GM18505 (cell line): Measurements from ENCODE around the gene STMND1.

Experiments
- ATAC-seq: cut with Tn5 transposase; IDR thresholded peaks from one replicate; pipeline ENCODE4 v1.9.1; 2021; ENCODE audit not compliant: unreplicated experiment
- POLR2A ChIP-seq: IDR thresholded peaks from 4 replicates; pipeline ENCODE4 v1.6.1; 2011; ENCODE audit warnings: borderline replicate concordance; ENCODE audit not compliant: insufficient read depth, insufficient read length; ENCODE audit errors: extremely low read depth

STMND1 gene

DNA sequence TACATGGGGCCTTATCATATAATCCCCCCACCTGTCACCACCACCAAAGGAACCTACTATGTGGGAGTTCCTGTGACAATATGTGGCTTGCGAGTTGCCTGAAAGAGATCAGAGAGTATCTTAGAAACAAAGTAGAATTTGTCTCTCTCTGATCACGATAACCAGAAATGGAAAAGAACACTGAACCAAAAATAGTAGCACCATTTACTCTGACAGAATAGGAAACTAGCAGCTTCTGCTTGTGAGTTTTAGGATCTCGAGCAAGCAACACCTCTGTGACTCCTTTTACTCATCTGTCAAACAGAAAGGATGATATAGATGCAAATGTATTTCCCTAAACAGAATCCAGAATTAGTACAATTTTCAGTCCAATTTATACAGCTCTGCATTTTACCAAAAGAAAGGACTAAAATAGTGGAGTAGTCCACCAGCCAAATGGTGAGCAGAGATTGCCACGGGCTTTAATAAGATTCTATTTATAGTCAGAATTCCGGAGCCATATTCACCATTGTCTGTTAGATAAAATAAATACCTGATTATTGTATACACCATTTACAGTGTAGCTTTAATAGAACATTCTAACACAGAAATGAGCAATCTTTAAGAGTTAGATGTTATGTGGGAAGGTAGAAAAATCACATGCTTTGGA is 19.9 kb upstream of the STMND1 start:
- no peak for TF ChIP-seq POLR2A
- no peak for ATAC-seq

- ATAC-seq = no peak
Measured at GRCh38 chr6:17083397-17083796, 18.5 kb upstream of the STMND1 start.

DNA sequence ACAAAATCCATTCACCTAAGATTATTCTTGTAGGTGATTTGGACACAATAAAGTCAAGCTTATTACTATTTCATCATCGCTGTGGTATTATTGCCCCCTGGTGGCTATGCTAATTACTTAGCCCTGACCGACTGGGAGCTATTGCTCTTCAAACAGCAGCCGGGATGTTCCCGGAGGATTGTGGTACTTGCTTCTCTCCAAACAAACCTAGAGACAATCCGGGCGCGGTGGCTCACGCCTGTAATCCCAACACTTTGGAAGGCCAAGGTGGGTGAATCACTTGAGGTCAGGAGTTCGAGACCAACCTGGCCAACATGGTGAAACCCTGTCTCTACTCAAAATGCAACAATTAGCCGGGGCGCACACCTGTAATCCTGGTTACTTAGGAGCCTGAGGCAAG is 15.4 kb upstream of the STMND1 start:
- no peak for TF ChIP-seq POLR2A
- ATAC-seq = no peak

More at GRCh38 chr6:17083397-17083796, 18.5 kb upstream of the STMND1 start:
- TF ChIP-seq POLR2A = no peak

DNA sequence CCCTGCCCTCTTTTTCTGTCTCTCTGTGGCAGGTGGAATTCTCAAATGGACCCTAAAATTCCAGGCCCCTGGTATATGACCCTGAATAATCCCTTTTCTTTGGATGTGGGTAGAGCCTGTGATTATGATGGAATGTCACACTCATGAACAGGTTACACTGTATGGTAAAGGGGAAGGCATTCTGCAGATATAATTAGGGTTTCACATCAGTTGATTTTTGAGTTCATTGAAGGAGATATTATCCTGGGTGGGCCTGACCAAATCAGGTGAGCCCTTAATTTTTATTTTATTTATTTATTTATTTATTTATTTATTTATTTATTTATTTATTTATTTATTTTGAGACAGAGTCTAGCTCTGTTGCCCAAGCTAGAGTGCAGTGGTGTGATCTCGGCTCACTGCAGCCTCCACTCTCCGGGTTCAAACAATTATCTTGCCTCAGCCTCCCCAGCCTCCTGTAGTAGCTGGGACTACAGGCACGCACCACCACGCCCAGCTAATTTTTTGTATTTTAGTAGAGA is 13.7 kb upstream of the STMND1 start:
- no peak for ATAC-seq

GRCh38 chr6:17091122-17091521 is 10.7 kb upstream of the STMND1 start:
- ATAC-seq = no peak
- no peak for TF ChIP-seq POLR2A

More for the DNA sequence above, 13.7 kb upstream of the STMND1 start:
- no peak for TF ChIP-seq POLR2A

DNA sequence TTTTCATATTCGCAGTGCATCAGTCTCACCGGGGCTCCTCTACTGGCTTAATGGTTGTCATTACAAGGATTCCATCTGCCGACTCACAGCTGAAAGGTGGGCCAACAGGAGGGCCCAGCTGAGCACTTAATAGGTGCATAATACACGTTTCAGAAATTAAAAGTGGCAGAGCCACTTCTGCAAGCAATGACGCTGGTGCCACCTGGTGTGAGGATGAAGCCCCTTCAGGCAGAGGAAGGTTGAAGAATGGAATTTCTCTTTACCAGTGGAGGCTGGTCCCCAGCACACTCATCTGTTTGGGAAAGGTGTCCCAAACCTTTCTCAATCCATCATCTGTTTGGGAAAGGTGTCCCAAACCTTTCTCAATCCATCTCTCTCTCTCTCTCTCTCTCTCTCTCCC is 8.2 kb upstream of the STMND1 start:
- no peak for ATAC-seq
- no peak for TF ChIP-seq POLR2A

GRCh38 chr6:17096096-17096495 is 5.8 kb upstream of the STMND1 start:
- no peak for TF ChIP-seq POLR2A
- ATAC-seq = no peak

GRCh38 chr6:17096652-17097051 is 5.2 kb upstream of the STMND1 start:
- ATAC-seq = no peak
- no peak for TF ChIP-seq POLR2A

DNA sequence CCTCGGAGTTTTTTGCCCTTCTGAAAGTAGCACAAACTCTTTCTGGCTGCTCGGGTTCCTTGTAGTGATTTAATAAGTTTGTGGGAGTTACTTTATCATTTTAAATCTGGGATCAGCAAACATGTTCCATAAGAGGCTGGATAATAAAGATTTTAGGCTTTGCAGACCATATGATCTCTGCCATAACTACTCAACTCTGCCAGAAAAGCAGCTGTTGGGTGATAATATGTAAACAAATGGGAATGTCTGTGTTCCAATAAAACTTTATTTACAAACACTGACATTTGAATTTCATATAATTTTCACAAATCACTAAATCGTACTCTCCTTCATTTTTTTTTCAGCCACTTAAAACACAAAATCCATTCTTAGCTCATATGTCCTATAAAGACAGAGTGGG is 3.9 kb upstream of the STMND1 start:
- no peak for TF ChIP-seq POLR2A
- no peak for ATAC-seq

GRCh38 chr6:17098538-17098937 is 3.3 kb upstream of the STMND1 start:
- ATAC-seq = no peak
- TF ChIP-seq POLR2A = no peak

GRCh38 chr6:17099401-17100059 is 2.3 kb upstream of the STMND1 start:
- no peak for ATAC-seq
- TF ChIP-seq POLR2A = no peak

DNA sequence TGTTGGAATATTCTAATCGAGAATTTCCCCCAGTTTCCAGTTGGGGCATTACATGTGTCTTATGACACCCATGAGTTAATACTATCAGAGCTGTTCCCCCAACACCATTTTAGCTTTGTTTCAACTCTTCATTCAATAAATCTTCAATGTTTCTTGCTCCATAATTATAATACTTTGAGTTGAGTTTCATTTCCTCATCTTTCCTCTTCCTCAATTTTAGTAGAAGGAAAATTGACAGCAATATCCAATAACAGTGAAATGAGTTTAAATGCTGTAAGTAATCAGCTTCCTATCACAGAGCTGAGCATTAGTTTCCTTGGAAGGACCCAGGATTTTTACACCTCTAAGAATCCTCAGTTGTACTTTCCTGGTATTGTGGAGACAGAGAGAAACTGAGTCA is 1.0 kb upstream of the STMND1 start:
- ATAC-seq = no peak
- no peak for TF ChIP-seq POLR2A

- ATAC-seq = no peak
- no peak for TF ChIP-seq POLR2A
Measured at GRCh38 chr6:17102258-17102870, 514 bp downstream of the STMND1 start.

GRCh38 chr6:17103715-17104114 is 1.9 kb downstream of the STMND1 start:
- no peak for ATAC-seq
- TF ChIP-seq POLR2A = no peak

- ATAC-seq = no peak
- no peak for TF ChIP-seq POLR2A
Measured at GRCh38 chr6:17107863-17108262, 6.0 kb downstream of the STMND1 start.
